DMS 273 (cell line): ENCODE results near the gene CDK14.
A peak's percentile ranks its signal among the peaks of the same experiment; 100 is the strongest.

ENCODE experiments used
- DNase-seq: peaks from one replicate; lab custom pipeline; 2025; ENCODE audit not compliant: unreplicated experiment; lab: John Stamatoyannopoulos, UW

CDK14 gene

DNA sequence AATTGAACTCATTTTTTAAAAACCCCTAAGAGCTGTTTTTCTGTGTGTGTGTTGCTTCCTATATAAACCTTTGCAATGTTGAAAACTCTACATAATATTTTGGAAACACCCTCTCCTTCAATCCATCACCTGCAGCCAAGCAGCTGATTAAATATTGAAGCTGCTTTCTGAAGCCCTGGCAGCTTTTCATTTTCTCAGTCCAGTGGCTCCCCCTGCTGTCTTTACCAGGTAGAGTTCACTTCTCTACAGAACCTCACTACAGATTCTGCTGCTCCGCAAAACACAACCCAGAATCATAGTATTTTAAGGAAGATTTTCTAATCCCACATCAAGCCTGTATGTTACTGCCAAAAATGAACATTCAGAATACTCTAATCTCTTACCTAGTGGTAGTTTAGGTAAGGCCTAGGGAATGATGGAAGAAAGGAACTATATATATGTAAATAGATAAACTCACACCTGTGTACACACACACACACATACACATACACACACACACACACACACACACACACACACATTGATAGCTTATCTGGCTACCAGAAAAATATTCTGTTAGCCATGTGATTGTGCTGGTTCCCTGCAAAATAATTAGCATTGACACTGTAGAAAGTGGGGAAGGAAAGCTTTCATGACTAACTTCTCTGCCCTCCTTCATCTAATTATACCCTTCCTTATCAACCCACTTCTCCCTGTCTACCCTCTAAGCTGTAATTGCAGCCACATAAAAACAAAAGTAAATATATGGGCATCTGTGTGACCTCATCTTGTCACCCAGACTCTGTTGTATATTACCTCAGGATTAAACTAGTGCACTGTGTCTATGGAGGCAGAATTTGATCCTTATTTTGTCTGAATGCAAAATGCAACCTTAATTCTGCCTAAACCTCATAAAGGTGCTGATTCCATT, 438.6 kb downstream of the CDK14 start:
- peak; percentile 85 for DNase-seq

DNA sequence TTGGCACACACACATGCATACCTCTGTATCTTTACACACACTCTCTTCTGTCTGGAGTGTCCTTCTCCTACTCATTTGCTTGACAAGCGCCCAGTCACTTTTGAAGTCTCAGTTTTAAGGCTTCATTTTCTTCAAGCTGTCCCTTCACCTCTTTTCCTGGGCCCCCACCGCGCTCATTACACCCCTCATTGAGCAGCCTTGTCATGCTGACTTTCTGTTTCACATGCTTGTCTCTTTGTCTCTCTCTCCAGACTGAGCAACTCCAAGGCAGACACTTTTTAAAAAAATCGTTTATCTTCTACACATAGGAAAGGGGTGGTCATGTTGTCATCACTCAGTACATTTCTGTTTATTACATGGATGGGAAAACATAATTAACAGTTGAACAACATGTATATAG, 442.9 kb downstream of the CDK14 start:
- DNase-seq: no peak

DNA sequence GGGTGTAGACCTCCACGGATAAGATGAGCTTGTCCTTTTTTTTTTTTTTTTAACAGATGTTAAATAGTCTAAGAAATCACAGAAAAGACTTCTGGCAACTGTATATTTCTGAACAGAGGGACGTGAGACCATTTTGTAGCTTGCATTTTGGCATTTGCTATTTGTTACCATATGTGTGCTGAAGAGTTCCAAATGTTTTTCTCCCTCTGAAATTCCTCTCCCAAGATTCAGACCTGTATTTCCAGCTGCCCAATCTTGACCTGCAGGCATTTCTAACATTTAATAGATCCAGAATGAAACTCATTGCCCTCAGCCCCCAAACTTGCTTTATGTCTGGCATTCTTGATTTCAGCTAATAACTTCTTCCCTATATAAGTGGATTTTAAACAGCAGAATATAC, 445.0 kb downstream of the CDK14 start:
- no peak for DNase-seq

- no peak for DNase-seq
Measured at GRCh38 chr7:91041901-91042484, 445.9 kb downstream of the CDK14 start.

DNA sequence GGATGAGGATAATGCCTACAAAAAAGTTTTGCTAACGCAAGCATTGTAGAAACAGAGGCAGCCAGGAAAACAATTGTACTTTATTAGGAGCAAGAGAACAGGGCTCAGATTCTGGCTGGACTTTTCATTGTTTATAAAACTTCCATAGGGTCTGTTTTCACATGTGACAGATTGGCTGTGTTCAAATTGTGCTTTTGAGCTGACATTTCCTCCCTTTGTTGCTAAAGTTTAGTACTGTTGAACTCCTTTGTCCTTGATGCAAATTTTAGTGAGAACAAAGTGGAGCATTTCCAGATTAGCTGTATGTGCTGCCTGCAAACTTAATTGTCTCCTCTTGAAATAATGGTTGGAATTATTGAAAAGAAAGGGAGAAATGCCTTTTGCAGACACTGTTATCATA, 447.1 kb downstream of the CDK14 start:
- no peak for DNase-seq

DNA sequence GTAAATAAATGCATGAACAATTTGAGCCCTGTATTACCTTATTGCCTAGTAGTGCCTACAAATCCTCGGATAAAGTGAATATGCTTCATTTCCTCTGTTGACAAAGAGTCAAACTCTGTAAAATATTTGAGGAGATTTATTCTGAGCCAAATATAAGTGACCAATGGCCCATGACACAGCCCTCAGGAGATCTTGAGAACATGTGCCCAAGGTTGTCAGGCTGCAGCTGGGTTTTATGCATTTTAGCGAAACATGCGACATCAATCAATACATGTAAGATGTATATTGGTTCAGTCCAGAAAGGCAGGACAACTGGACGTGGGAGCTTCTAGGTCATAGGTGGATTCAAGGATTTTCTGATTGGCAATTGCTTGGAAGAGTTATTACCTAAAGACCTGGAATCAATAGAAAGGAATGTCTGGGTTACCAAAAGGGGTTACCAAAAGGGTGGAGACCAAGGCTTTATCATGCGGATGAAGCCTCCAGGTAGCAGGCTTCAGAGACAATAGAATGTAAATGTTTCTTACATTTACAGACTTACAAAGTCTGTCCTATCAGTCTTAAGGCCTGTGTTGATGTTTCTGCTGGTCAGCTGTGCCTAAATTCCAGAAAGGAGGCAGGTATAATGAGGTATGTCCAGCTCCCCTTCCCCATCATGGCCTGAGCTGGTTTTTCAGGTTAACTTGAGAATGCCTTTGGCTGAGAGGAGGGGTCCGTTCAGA, 448.0 kb downstream of the CDK14 start:
- no peak for DNase-seq

GRCh38 chr7:91045606-91046005, 449.5 kb downstream of the CDK14 start:
- DNase-seq: no peak

GRCh38 chr7:91046322-91047089, 450.4 kb downstream of the CDK14 start:
- DNase-seq: peak; percentile 39

GRCh38 chr7:91047636-91048035, 451.5 kb downstream of the CDK14 start:
- DNase-seq: no peak

DNA sequence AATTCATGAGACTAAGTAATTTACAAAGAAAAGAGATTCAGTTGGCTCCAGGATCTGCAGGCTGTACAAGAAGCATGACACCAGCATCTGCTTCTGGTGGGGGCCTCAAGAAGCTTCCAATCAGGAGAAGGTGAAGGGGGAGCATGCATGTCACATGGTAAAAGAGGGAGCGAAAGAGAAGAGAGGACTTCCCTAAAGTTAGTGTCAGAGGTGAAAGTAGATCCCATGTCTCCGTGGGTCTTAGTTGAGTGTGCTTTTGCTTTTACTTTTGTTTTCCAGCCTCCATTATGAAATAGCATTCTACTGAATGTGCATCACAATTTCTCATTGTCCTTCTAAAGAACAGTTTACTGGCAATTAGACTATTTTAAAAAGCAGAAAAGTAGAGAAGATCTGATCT, 454.6 kb downstream of the CDK14 start:
- no peak for DNase-seq

- no peak for DNase-seq
Measured at GRCh38 chr7:91051966-91052365, 455.8 kb downstream of the CDK14 start.

- no peak for DNase-seq
Measured at GRCh38 chr7:91054374-91054773, 458.3 kb downstream of the CDK14 start.

DNA sequence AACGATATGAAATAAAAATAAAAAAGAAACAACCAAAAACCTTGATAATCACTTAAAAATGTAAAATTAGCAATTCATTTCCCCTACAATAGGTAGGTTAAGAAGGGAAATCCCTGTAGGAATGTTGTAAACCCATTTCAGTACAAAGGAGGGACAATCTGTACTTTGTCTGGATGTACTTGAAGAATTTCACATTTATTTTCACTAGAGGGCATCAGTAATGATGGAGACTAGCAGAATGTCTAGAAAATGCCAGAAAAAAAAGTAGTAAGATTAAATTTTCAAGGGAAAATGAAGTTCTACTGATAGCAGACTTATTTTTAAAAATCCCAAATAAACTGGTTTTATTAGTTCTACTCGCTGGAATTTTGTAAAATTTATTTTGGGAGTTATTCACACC, 459.1 kb downstream of the CDK14 start:
- DNase-seq: no peak

DNA sequence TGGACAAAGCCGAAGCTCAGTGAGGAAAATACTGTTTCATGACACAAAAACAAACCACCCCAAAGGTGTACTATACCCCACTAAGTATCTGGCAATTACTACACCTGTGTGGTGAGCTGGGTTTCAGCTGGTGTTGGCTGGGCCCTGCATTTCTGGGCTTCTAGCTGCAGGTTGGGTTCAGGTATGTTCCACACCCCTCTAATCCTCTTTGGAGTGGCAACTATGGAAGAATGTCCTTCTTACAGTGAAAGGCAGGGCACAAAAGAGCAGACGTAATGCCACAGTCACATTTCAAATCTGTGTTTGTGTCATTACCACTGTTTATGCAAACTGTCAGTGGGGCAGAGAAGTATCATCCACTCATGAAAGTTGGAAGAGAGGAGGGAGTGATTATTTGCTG, 466.6 kb downstream of the CDK14 start:
- no peak for DNase-seq

DNA sequence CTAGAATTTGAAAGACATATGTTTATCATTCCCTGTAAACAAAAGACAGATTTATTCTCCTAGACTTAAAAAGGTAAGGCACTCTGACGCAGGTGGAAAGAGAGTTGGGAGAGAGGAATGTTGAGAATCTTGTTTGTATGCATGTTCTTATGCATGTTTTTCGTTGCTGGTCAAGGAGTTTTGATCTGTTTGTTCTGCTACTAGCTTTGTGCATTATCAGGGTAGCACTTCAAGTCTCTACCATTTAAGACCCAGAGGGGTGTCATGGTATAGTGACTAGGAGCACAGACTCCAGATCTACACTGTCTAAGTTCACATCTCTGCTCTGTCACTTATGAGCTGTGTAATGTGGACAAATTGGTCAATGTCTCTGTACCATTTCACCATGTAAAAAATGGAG, 467.9 kb downstream of the CDK14 start:
- DNase-seq: no peak

DNA sequence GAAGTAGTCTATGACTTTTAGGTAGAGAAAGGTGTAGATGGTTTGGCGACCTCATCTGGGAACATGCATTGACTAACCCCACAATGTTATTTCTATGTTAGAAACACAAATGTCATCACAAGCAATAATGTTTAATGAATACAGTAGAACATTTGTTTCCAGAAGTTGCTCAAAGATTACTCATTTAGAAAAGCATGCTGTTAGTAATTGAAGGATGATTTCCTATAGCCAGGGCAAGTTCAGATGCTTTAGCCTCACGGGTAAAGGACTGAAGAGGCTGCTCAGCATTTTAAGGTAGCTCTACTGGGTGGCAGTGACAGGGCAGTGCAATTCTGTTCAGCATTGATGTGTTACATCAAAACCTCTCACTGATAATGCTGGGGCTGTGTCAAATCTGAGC, 468.8 kb downstream of the CDK14 start:
- DNase-seq: no peak

- no peak for DNase-seq
Measured at GRCh38 chr7:91066627-91067026, 470.5 kb downstream of the CDK14 start.

GRCh38 chr7:91067242-91067641, 471.1 kb downstream of the CDK14 start:
- DNase-seq: no peak

DNA sequence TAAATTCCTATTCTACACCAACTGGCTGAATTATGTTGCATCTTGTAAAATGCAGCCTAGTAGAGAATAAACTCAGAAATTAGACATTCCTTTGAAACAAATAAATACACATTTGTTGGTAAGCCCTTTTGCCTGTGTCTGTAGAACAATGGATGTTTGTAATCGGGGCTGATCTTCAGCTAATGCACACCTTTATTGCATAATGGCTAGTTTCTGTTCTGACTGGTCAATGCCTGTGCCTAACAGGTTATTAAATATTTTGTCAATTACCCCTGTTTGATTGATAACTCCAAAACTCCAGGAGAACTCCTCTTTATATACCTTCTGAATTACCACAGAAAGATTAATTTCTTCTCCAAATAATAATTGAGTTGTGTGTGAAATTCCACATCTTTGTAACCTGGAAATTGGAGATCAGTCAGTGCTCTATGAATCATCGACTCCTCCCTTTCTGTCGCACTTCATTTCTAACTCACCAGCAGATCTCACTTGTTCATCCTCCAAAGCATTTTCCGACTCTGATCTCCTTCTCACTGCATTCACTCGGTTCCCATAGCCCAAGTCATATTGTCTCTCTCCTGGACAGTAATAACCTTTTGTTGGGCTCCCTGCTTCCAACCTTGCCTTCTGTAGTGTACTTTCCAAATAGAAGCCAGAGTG, 472.1 kb downstream of the CDK14 start:
- DNase-seq: no peak

DNA sequence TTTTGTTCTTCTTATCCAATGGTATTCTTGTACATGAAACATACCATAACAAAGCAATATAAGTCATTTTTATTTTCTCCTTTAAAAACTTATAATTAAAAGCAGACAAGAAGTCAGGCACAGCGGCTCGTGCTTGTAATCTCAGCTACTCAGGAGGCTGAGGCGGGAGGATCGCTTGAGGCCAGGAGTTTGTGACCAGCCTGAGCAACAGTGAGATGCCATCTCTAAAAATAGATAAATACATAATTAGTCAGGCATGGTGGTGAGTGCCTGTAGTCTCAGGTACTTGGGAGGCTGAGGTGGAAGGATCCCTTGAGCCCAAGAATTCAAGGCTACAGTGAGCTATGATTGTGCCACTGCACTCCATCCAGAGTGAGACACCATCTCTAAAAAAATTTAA, 473.0 kb downstream of the CDK14 start:
- DNase-seq: no peak

DNA sequence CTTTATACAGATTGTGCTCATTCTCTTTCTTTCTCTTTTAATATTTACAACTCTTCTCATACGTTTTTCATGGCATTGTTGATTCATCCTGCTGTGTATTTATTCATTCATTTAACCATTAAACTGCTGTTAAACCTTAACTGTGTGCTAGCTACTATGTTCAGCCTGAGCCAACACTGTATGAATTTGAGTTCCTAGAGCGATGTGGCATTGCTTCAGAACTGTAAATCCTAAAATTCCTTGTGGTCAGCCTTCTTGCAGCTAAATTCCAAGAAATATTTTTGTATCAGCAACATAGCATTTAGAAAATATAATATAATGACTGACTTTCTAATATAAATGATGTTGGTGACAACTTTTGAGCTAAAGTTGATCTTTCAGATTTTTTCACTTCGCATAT, 483.4 kb downstream of the CDK14 start:
- DNase-seq: no peak
